H1 (cell line): Measurements from ENCODE around the gene ANKRD53. TPM values are rescaled to one million over a fixed set of nuclear protein-coding genes. Genes with fewer than 3 reads are reported as not detected.
A peak's percentile ranks its signal among the peaks of the same experiment; 100 is the strongest.

Experiments
- CREB1 ChIP-seq: IDR thresholded peaks from 2 replicates; pipeline ENCODE4 v1.6.1; 2012; ENCODE audit warnings: inconsistent platforms
- EP300 ChIP-seq, 2 experiments: IDR thresholded peaks; 1 replicate in 1 of 2; 2 replicates in 1 of 2; pipeline ENCODE4 v1.6.1; 2011 to 2012; ENCODE audit warnings: low read depth in 2 of 2, low read length in 2 of 2, mild to moderate bottlenecking in 2 of 2, borderline replicate concordance in 1 of 2, inconsistent platforms in 1 of 2, moderate library complexity in 1 of 2
- KDM1A ChIP-seq: fragments of 200-600, 300-600 bp; sonication (generic); IDR thresholded peaks from 2 replicates; pipeline ENCODE4 v1.7.1; 2016; ENCODE audit warnings: mild to moderate bottlenecking, low read length, borderline replicate concordance
- POLR2A ChIP-seq, 2 experiments: IDR thresholded peaks; 1 replicate in 1 of 2; 2 replicates in 1 of 2; pipeline ENCODE4 v1.6.1; 2011; ENCODE audit warnings: low read depth in 2 of 2, low read length in 2 of 2, mild to moderate bottlenecking in 2 of 2; ENCODE audit errors: control extremely low read depth in 1 of 2
- RNF2 ChIP-seq: fragments of 200-900, 300-1000 bp; sonication (generic); IDR thresholded peaks from 2 replicates; pipeline ENCODE4 v1.7.1; 2016; ENCODE audit warnings: borderline replicate concordance, low read depth, mild to moderate bottlenecking, antibody characterized with exemption, low read length; ENCODE audit not compliant: poor library complexity, severe bottlenecking; ENCODE audit errors: missing control alignments
- RXRA ChIP-seq: IDR thresholded peaks from 2 replicates; pipeline ENCODE4 v1.6.1; 2011; ENCODE audit warnings: low read depth, mild to moderate bottlenecking, low read length, moderate library complexity; ENCODE audit not compliant: insufficient read depth
- SIRT6 ChIP-seq: IDR thresholded peaks from one replicate; pipeline ENCODE4 v1.7.1; 2012; ENCODE audit warnings: low read length, inconsistent platforms
- SUZ12 ChIP-seq: fragments of 200-600 bp; sonication (generic); IDR thresholded peaks from 2 replicates; pipeline ENCODE4 v1.6.1; 2012; ENCODE audit warnings: mild to moderate bottlenecking, inconsistent platforms, low read length, moderate library complexity, mixed read lengths
- TCF12 ChIP-seq: IDR thresholded peaks from 2 replicates; pipeline ENCODE4 v1.6.1; 2011; ENCODE audit warnings: low read depth, mild to moderate bottlenecking, low read length
- polyA plus RNA-seq, 7 experiments: library from polyadenylated mRNA; depleted of rRNA in 3 of 7; stranded (reverse) in 5 of 7; unstranded in 2 of 7; fragments of >200 nt in 5 of 7; fragments of 200-250 nt in 2 of 7; gene quantifications; 1 replicate in 5 of 7; 2 replicates in 1 of 7; 4 replicates in 1 of 7; pipeline versions ENCODE4 v1.2.1 to v1.2.3, GENCODE V29; 2011 to 2013; ENCODE audit warnings: missing spikeins in 2 of 7, mixed read lengths in 2 of 7
- total RNA-seq: library from RNA; stranded (reverse); fragmentation: NEBNext Ultra II Directional; extraction: Animal tissue kit (Norgen Biotek cat#: 25700); gene quantifications from 2 replicates; pipeline ENCODE4 v1.2.1, GENCODE V29; 2021
- TF ChIP-seq, protein P1 (sequence below): fragments of 300-600 bp; sonication (generic); IDR thresholded peaks from 2 replicates; pipeline ENCODE4 v1.7.1; 2012; ENCODE audit warnings: low read length, moderate library complexity, mild to moderate bottlenecking, inconsistent platforms; ENCODE audit not compliant: insufficient replicate concordance

The ANKRD53 gene
- total and polyA plus RNA-seq, 2 of the 8 experiments (the other 6 are each of a cell fraction or from before 2014, with no cell fraction given), result 0.39 to 0.70 TPM

DNA sequence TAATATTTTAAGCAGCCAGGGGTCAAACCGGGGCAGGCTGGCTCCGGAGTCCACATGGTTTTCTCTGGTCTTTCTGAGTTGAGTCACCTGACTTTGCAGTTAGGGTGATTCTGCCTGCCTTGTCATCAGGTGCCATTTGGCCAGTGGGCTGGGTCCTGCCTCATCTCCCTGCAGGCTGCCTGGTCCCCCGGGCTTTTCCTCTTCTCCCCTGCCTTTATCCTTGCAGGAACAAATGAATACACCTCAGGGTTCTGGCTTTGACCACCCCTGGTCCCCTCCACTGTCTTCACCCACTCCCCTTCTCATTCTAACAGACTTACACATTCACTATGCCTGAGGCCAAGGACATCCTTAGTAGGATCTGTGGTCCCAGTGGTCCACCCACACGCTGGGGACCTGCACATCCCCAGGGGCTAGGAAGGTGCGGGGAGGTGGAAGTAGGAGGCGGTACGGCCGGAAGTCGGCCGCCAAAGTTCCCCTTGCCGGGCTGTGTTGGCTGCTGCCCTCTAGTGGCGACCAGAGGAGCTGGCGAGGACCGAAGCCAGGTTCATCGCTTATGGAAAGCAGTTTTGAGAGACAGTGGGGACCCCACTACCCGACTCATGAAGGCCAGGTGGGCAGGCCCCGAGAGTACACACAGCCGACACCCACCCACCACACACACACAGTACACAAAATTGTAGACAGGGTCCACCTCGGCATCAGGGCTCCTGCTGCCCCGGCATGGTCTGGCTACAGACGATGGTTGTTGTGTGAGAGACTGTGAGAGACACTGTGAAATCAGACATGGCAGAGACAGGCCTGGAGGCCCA, 22.6 kb downstream of the ANKRD53 start (continued):
- TF ChIP-seq TCF12 (no peak), EP300 (IDR thresholded peaks at IDR 0.05; ENCODE audit: borderline replicate concordance in 1 of 2, low read depth in 2 of 2, low read length in 2 of 2) (no peak), SUZ12 (no peak), CREB1 (no peak), SIRT6 (no peak), POLR2A (IDR thresholded peaks at IDR 0.05; ENCODE audit: control extremely low read depth in 1 of 2, low read depth in 2 of 2, low read length in 2 of 2) (no peak), RNF2 (no peak), KDM1A (peak; percentile 54; the same call in 1 of the 2 replicates), RXRA (no peak)
- TF ChIP-seq, protein P1, sequence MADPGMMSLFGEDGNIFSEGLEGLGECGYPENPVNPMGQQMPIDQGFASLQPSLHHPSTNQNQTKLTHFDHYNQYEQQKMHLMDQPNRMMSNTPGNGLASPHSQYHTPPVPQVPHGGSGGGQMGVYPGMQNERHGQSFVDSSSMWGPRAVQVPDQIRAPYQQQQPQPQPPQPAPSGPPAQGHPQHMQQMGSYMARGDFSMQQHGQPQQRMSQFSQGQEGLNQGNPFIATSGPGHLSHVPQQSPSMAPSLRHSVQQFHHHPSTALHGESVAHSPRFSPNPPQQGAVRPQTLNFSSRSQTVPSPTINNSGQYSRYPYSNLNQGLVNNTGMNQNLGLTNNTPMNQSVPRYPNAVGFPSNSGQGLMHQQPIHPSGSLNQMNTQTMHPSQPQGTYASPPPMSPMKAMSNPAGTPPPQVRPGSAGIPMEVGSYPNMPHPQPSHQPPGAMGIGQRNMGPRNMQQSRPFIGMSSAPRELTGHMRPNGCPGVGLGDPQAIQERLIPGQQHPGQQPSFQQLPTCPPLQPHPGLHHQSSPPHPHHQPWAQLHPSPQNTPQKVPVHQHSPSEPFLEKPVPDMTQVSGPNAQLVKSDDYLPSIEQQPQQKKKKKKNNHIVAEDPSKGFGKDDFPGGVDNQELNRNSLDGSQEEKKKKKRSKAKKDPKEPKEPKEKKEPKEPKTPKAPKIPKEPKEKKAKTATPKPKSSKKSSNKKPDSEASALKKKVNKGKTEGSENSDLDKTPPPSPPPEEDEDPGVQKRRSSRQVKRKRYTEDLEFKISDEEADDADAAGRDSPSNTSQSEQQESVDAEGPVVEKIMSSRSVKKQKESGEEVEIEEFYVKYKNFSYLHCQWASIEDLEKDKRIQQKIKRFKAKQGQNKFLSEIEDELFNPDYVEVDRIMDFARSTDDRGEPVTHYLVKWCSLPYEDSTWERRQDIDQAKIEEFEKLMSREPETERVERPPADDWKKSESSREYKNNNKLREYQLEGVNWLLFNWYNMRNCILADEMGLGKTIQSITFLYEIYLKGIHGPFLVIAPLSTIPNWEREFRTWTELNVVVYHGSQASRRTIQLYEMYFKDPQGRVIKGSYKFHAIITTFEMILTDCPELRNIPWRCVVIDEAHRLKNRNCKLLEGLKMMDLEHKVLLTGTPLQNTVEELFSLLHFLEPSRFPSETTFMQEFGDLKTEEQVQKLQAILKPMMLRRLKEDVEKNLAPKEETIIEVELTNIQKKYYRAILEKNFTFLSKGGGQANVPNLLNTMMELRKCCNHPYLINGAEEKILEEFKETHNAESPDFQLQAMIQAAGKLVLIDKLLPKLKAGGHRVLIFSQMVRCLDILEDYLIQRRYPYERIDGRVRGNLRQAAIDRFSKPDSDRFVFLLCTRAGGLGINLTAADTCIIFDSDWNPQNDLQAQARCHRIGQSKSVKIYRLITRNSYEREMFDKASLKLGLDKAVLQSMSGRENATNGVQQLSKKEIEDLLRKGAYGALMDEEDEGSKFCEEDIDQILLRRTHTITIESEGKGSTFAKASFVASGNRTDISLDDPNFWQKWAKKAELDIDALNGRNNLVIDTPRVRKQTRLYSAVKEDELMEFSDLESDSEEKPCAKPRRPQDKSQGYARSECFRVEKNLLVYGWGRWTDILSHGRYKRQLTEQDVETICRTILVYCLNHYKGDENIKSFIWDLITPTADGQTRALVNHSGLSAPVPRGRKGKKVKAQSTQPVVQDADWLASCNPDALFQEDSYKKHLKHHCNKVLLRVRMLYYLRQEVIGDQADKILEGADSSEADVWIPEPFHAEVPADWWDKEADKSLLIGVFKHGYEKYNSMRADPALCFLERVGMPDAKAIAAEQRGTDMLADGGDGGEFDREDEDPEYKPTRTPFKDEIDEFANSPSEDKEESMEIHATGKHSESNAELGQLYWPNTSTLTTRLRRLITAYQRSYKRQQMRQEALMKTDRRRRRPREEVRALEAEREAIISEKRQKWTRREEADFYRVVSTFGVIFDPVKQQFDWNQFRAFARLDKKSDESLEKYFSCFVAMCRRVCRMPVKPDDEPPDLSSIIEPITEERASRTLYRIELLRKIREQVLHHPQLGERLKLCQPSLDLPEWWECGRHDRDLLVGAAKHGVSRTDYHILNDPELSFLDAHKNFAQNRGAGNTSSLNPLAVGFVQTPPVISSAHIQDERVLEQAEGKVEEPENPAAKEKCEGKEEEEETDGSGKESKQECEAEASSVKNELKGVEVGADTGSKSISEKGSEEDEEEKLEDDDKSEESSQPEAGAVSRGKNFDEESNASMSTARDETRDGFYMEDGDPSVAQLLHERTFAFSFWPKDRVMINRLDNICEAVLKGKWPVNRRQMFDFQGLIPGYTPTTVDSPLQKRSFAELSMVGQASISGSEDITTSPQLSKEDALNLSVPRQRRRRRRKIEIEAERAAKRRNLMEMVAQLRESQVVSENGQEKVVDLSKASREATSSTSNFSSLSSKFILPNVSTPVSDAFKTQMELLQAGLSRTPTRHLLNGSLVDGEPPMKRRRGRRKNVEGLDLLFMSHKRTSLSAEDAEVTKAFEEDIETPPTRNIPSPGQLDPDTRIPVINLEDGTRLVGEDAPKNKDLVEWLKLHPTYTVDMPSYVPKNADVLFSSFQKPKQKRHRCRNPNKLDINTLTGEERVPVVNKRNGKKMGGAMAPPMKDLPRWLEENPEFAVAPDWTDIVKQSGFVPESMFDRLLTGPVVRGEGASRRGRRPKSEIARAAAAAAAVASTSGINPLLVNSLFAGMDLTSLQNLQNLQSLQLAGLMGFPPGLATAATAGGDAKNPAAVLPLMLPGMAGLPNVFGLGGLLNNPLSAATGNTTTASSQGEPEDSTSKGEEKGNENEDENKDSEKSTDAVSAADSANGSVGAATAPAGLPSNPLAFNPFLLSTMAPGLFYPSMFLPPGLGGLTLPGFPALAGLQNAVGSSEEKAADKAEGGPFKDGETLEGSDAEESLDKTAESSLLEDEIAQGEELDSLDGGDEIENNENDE, result no peak
